ENCODE results near the gene NUMA1.

NUMA1 gene

DNA sequence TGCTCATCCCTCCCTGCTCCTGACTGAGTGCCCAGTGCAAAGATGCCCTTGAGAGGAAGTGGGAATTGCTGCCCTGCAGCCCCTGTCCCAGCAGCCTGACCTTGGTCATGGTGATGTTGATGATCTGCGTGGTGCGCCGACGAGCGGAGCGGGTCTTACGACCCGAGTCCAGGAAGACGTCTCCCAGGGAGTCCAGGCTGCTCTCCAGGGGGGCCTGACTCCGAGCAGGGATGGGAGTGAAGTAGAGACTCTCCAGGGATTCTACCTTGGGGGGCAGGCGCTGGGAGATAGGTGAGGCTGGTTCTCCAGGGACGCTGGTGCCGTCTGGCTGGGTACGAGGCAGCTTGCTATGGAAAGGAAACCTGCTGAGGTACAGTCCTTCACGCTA lies 73.3 kb downstream of the NUMA1 start:
- Histone ChIP-seq H3K4me2 (ENCODE audit: low read length) (no peak overlapping the region), H3K36me3 (ENCODE audit: control insufficient read depth, insufficient read depth, low read length) (no peaks in the 10 kb centered on the region), H3K79me2 (peaks cover 6% of the 10 kb centered on the region), H3K4me3 (ENCODE audit: low read depth, low read length) (no peak overlapping the region), H3K27ac (no peak overlapping the region), H3K4me1 (peaks cover 10% of the 10 kb centered on the region), H2AFZ (no peak overlapping the region), H3K27me3 (ENCODE audit: control insufficient read depth, insufficient read depth, low read length) (no peaks in the 10 kb centered on the region), H3K9ac (no peak overlapping the region), H3K9me3 (ENCODE audit: control insufficient read depth, low read length) (no peaks in the 10 kb centered on the region)
- TF ChIP-seq, protein P1, sequence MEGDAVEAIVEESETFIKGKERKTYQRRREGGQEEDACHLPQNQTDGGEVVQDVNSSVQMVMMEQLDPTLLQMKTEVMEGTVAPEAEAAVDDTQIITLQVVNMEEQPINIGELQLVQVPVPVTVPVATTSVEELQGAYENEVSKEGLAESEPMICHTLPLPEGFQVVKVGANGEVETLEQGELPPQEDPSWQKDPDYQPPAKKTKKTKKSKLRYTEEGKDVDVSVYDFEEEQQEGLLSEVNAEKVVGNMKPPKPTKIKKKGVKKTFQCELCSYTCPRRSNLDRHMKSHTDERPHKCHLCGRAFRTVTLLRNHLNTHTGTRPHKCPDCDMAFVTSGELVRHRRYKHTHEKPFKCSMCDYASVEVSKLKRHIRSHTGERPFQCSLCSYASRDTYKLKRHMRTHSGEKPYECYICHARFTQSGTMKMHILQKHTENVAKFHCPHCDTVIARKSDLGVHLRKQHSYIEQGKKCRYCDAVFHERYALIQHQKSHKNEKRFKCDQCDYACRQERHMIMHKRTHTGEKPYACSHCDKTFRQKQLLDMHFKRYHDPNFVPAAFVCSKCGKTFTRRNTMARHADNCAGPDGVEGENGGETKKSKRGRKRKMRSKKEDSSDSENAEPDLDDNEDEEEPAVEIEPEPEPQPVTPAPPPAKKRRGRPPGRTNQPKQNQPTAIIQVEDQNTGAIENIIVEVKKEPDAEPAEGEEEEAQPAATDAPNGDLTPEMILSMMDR (IDR thresholded peaks at IDR 0.05), result no peak

DNA sequence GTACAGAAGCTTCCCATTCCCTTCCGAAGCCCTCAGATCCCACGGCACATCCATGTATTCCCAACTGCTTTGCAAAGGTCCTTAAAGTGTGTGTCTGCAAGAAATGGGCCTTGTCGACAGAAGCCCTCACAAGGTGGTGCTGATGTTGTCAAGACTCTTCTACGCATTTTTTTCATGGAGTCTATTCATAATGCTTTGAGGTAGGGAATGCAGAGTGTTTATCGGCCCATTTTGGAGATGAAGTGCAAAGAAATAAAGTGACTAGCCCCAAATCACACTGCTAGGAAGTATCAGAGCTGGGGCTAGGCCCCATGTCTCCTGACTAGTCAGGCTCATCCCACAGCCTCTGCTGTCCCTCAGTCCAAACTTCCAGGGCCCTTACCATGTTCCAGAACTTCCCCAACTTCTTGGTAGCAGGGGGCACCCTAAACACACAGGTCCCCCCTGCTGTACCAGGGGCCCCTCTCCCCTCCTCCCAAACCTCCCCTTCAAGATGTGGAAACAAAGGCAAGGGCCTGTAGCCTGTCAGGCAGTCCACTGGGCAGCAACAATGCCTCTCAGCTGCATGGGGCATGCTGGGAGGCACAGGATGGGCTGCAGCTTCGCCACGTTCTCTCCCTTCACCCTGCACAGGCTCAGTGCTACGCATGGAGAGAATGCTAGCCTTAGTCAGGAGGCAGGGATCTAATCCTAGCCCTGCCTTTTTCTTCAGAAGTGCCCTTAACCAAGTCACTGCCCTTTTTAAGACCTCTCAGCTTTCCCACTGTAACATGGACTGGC lies 73.8 kb downstream of the NUMA1 start:
- Histone ChIP-seq H3K27ac (no peak overlapping the region), H3K9me3 (ENCODE audit: control insufficient read depth, low read length) (no peaks in the 10 kb centered on the region), H3K36me3 (ENCODE audit: control insufficient read depth, insufficient read depth, low read length) (no peaks in the 10 kb centered on the region), H3K4me3 (ENCODE audit: low read depth, low read length) (no peak overlapping the region), H3K9ac (no peak overlapping the region), H3K4me1 (peaks cover 6% of the 10 kb centered on the region), H3K79me2 (peaks cover 3% of the 10 kb centered on the region), H3K4me2 (ENCODE audit: low read length) (no peak overlapping the region), H2AFZ (no peak overlapping the region), H3K27me3 (ENCODE audit: control insufficient read depth, insufficient read depth, low read length) (no peaks in the 10 kb centered on the region)
- TF ChIP-seq, protein P1 (IDR thresholded peaks at IDR 0.05), result no peak

DNA sequence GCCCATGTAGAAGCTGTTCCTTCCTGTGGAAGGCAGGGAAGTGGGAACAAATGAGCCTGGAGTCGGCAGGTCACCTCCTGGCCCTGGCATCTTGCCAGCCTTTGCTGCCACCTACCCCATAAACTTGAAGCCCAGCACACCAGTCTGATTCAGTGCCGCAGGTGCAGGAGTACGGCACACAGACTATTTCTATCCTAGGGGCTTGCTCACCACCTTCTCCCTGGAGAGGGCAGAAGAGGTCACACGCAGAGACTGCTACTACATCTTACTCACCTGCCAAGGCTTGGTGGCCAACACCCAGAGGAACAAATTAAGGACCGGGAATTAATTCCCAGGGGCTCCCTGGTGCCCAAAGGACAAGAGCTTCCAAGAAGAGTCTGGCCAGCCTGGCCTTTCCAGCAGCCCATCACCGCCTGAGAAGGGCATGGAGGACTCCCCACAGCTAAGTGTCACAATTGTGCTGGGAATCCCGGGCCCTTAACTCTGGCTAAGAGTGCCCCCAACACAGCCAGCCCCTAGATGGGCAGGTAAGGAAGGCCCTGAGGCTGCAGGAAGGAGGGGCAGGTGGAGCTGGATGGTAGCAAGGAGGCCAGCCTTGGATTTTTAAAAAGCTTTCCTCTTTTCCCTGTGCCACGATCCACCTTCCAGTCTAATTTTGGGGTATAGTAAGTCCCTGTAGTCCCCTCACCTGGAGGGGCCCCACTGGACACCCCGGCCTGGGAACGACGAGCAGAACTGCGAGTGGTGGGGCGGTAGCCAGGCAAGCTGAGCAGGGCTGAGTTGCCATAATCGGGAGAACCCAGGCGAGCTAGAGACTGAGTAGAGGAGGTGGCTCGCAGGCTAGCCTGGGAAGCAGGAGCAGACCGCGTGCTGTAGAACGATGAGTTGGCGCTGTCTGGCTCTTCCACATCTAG lies 74.7 kb downstream of the NUMA1 start:
- H3K4me1 ChIP-seq, result peaks cover 4% of the 10 kb centered on the region
- no peak overlapping the region for H3K4me2 ChIP-seq (ENCODE audit: low read length)
- H3K9me3 ChIP-seq (ENCODE audit: control insufficient read depth, low read length), result no peaks in the 10 kb centered on the region
- H3K79me2 ChIP-seq, result no peaks in the 10 kb centered on the region
- no peak overlapping the region for H2AFZ ChIP-seq
- H3K27ac ChIP-seq, result peak overlapping the region; percentile 19
- no peaks in the 10 kb centered on the region for H3K36me3 ChIP-seq (ENCODE audit: control insufficient read depth, insufficient read depth, low read length)
- H3K9ac ChIP-seq, result no peak overlapping the region
- H3K4me3 ChIP-seq (ENCODE audit: low read depth, low read length), result no peak overlapping the region
- no peaks in the 10 kb centered on the region for H3K27me3 ChIP-seq (ENCODE audit: control insufficient read depth, insufficient read depth, low read length)
- TF ChIP-seq, protein P1 (IDR thresholded peaks at IDR 0.05), result no peak

DNA sequence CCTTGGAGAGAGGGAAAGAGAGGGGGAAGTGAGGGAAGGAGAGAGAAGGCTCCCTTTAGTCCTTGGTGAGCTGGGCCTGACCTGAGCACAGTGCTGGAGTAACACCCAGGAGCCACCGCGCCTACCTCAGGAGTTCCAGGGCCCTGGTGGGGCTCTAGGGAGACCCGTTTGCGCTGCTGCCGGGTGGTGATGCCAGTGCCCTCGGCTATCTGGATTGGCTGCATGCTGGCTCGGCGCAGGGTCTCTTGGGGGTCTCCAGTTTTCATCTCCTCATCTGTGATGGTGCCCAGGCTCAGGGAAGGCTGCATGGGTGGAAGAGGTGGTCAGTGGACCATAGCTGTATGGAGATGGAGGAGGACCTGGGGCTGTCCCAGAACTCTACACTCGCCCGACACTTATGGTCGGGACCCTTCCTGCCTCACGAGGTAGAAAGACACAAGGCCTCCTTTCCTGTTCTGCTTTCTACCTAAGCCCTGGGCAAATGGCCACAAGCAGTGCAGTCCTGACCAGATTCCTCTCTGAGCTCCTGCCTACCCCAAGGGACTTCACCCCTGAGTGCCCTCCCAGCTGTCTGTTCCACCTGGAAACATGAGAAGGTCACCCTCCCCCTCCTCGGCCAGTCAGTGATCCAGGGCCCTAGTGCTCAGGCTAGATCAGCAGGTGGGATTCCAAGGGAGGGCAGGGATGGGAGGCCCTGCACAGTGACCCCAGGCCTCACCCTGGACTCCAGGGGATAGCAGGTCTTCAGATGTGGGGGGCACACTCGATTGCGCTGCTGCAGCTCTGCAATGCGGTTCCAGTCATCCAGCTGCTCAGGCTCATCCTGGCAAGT lies 75.6 kb downstream of the NUMA1 start:
- H3K4me2 ChIP-seq (ENCODE audit: low read length), result no peak overlapping the region
- no peak overlapping the region for H3K9ac ChIP-seq
- no peaks in the 10 kb centered on the region for H3K9me3 ChIP-seq (ENCODE audit: control insufficient read depth, low read length)
- no peaks in the 10 kb centered on the region for H3K36me3 ChIP-seq (ENCODE audit: control insufficient read depth, insufficient read depth, low read length)
- peaks cover 4% of the 10 kb centered on the region for H3K4me1 ChIP-seq
- peak overlapping the region; percentile 19 for H3K27ac ChIP-seq
- H3K27me3 ChIP-seq (ENCODE audit: control insufficient read depth, insufficient read depth, low read length), result no peaks in the 10 kb centered on the region
- H2AFZ ChIP-seq, result no peak overlapping the region
- TF ChIP-seq, protein P1 (IDR thresholded peaks at IDR 0.05), result no peak
- H3K79me2 ChIP-seq, result no peaks in the 10 kb centered on the region
- no peak overlapping the region for H3K4me3 ChIP-seq (ENCODE audit: low read depth, low read length)

Data from parathyroid adenoma (tissue), 2 donors.